ENCODE data around the gene FMNL3.

Gene FMNL3

GRCh38 chr12:49649445-49649844 is 57.8 kb downstream of the FMNL3 start:
- no peak for DNase-seq (ENCODE audit: low spot score)

- DNase-seq (ENCODE audit: low spot score) = no peak
Measured at GRCh38 chr12:49648712-49649003, 58.5 kb downstream of the FMNL3 start.

GRCh38 chr12:49647827-49648711 is 59.1 kb downstream of the FMNL3 start:
- no peak for DNase-seq (ENCODE audit: low spot score)

- DNase-seq (ENCODE audit: low spot score) = no peak
Measured at GRCh38 chr12:49646871-49647654, 60.1 kb downstream of the FMNL3 start.

- no peak for DNase-seq (ENCODE audit: low spot score)
Measured at GRCh38 chr12:49646331-49646830, 60.8 kb downstream of the FMNL3 start.

- DNase-seq (ENCODE audit: low spot score) = no peak
Measured at GRCh38 chr12:49645146-49646039, 61.8 kb downstream of the FMNL3 start.

- peak; percentile 92 for DNase-seq (ENCODE audit: low spot score)
Measured at GRCh38 chr12:49644620-49644994, 62.6 kb downstream of the FMNL3 start.

- DNase-seq (ENCODE audit: low spot score) = no peak
Measured at GRCh38 chr12:49643961-49644619, 63.1 kb downstream of the FMNL3 start.

- no peak for DNase-seq (ENCODE audit: low spot score)
Measured at GRCh38 chr12:49643135-49643534, 64.1 kb downstream of the FMNL3 start.

- DNase-seq (ENCODE audit: low spot score) = no peak
Measured at GRCh38 chr12:49642370-49642802, 64.8 kb downstream of the FMNL3 start.

- no peak for DNase-seq (ENCODE audit: low spot score)
Measured at GRCh38 chr12:49641748-49642369, 65.3 kb downstream of the FMNL3 start.

GRCh38 chr12:49636979-49637755 is 70.0 kb downstream of the FMNL3 start:
- DNase-seq (ENCODE audit: low spot score) = peak; percentile 83

- no peak for DNase-seq (ENCODE audit: low spot score)
Measured at GRCh38 chr12:49636574-49636973, 70.6 kb downstream of the FMNL3 start.

- DNase-seq (ENCODE audit: low spot score) = no peak
Measured at GRCh38 chr12:49635656-49636055, 71.5 kb downstream of the FMNL3 start.

GRCh38 chr12:49635036-49635435 is 72.2 kb downstream of the FMNL3 start:
- DNase-seq (ENCODE audit: low spot score) = no peak

- DNase-seq (ENCODE audit: low spot score) = no peak
Measured at GRCh38 chr12:49633703-49634345, 73.4 kb downstream of the FMNL3 start.

- no peak for DNase-seq (ENCODE audit: low spot score)
Measured at GRCh38 chr12:49632986-49633702, 74.1 kb downstream of the FMNL3 start.

- DNase-seq (ENCODE audit: low spot score) = no peak
Measured at GRCh38 chr12:49632401-49632800, 74.8 kb downstream of the FMNL3 start.

GRCh38 chr12:49631336-49631907 is 75.8 kb downstream of the FMNL3 start:
- no peak for DNase-seq (ENCODE audit: low spot score)

Measured in AG20443 (cell line).